Thyroid gland (tissue), 4 donors: ENCODE results near the gene NDUFAF7.
"Not testable (repeated sequence)": the region's sequence is repeated elsewhere in the genome, so short reads cannot be mapped to it uniquely, and the experiment has no call there.

Source experiments
- POLR2A ChIP-seq, 2 donors: fragments of 450-650 bp; IDR thresholded peaks; one replicate each; pipeline ENCODE4 v1.6.1; 2017; ENCODE audit warnings: antibody characterized with exemption in 2 of 2, mild to moderate bottlenecking in 2 of 2, moderate library complexity in 1 of 2
- TF ChIP-seq, protein P1 (sequence below), 6 experiments: fragments of 200-600 bp in 3 of 6; fragments of 450-650 bp in 3 of 6; sonication (generic) in 3 of 6; IDR thresholded peaks; one replicate each; pipeline ENCODE4 v1.5.1; 2016 to 2019; ENCODE audit warnings: antibody characterized with exemption in 6 of 6, mild to moderate bottlenecking in 2 of 6, inconsistent platforms in 1 of 6, moderate library complexity in 1 of 6

DNA sequence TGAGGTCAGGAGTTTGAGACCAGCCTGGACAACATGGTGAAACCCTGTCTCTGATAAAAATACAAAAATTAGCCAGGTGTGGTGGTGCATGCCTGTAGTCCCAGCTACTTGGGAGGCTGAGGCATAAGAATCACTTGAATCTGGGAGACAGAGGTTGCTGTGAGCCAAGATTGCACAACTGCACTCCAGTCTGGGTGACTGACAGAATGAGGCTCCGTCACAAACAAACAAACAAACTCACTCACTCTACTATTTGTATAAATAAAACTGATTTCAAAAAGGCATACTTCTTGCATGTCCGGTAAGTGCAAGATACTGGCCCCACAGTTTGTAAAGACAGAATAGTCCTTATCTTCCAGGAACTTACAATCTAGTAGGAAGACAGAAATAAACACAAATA lies 63.4 kb downstream of the NDUFAF7 start:
- TF ChIP-seq, protein P1, sequence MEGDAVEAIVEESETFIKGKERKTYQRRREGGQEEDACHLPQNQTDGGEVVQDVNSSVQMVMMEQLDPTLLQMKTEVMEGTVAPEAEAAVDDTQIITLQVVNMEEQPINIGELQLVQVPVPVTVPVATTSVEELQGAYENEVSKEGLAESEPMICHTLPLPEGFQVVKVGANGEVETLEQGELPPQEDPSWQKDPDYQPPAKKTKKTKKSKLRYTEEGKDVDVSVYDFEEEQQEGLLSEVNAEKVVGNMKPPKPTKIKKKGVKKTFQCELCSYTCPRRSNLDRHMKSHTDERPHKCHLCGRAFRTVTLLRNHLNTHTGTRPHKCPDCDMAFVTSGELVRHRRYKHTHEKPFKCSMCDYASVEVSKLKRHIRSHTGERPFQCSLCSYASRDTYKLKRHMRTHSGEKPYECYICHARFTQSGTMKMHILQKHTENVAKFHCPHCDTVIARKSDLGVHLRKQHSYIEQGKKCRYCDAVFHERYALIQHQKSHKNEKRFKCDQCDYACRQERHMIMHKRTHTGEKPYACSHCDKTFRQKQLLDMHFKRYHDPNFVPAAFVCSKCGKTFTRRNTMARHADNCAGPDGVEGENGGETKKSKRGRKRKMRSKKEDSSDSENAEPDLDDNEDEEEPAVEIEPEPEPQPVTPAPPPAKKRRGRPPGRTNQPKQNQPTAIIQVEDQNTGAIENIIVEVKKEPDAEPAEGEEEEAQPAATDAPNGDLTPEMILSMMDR (IDR thresholded peaks at IDR 0.05): not testable (repeated sequence)
- not testable (repeated sequence) for TF ChIP-seq POLR2A (IDR thresholded peaks at IDR 0.05)
